ENCODE measurements around the gene UBE4B. TPM values are rescaled to one million over a fixed set of nuclear protein-coding genes. Genes with fewer than 3 reads are reported as not detected.

Gene UBE4B
- total RNA-seq, 4 donors from 2014 or later, result 31.2 to 48.6 (median 44.0) TPM

DNA sequence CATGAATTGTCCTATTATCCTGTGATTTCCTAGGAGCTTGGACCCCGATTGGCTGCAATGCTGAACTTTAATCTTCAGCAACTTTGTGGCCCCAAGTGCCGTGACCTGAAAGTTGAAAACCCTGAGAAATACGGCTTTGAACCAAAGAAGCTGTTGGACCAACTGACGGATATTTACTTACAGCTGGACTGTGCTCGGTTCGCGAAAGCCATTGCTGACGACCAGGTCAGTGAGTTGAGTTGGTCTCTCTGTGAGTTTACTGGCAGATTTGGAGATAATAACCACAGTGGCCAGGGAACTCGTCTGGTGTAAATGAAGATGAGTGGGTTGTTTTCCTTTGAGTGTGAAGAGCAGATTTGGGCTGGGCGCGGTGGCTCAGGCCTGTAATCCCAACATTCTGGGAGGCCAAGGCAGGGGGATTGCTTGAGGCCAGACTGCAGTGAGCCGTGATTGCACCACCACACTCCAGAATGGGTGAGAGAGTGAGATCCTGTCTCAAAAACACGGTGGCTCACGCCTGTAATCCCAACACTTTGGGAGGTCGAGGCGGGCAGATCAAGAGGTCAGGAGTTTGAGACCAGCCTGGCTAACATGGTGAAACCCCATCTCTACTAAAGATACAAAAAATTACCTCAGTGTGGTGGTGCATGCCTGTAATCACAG is 138.5 kb downstream of the UBE4B start:
- TF ChIP-seq POLR2A (IDR thresholded peaks at IDR 0.05) (no peak), EP300 (IDR thresholded peaks at IDR 0.05) (no peak)
- TF ChIP-seq, protein P1, sequence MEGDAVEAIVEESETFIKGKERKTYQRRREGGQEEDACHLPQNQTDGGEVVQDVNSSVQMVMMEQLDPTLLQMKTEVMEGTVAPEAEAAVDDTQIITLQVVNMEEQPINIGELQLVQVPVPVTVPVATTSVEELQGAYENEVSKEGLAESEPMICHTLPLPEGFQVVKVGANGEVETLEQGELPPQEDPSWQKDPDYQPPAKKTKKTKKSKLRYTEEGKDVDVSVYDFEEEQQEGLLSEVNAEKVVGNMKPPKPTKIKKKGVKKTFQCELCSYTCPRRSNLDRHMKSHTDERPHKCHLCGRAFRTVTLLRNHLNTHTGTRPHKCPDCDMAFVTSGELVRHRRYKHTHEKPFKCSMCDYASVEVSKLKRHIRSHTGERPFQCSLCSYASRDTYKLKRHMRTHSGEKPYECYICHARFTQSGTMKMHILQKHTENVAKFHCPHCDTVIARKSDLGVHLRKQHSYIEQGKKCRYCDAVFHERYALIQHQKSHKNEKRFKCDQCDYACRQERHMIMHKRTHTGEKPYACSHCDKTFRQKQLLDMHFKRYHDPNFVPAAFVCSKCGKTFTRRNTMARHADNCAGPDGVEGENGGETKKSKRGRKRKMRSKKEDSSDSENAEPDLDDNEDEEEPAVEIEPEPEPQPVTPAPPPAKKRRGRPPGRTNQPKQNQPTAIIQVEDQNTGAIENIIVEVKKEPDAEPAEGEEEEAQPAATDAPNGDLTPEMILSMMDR (IDR thresholded peaks at IDR 0.05), result no peak
- Histone ChIP-seq H3K4me3 (no peak overlapping the region), H3K27me3 (no peaks in the 10 kb centered on the region), H3K27ac (no peak overlapping the region), H3K4me1 (no peaks in the 10 kb centered on the region), H3K36me3 (peaks cover 0 to 94% (median 5%) of the 10 kb centered on the region in 3 donors), H3K9me3 (peaks cover 0 to 7% (median 0%) of the 10 kb centered on the region in 4 donors)
- no peak for DNase-seq (ENCODE audit: low spot score in 2 of 2)
- WGBS, 2 donors, result 72 to 77% methylated on average over 16 of the region's 16 CpGs

- Histone ChIP-seq H3K4me3 (no peak overlapping the region), H3K27me3 (no peaks in the 10 kb centered on the region), H3K4me1 (no peaks in the 10 kb centered on the region), H3K27ac (no peak overlapping the region), H3K36me3 (peaks cover 0 to 90% (median 4%) of the 10 kb centered on the region in 3 donors), H3K9me3 (peaks cover 0 to 7% (median 0%) of the 10 kb centered on the region in 4 donors)
- DNase-seq (ENCODE audit: low spot score in 2 of 2), result no peak
- 82 to 83% methylated on average over 8 of the region's 8 CpGs for WGBS, 2 donors
- TF ChIP-seq, protein P1 (IDR thresholded peaks at IDR 0.05), result no peak
- TF ChIP-seq POLR2A (IDR thresholded peaks at IDR 0.05), result no peak
- no peak for TF ChIP-seq EP300 (IDR thresholded peaks at IDR 0.05)
Observed at GRCh38 chr1:10171995-10172669, 139.4 kb downstream of the UBE4B start.

- Histone ChIP-seq H3K4me1 (no peaks in the 10 kb centered on the region), H3K36me3 (peaks cover 0 to 84% (median 4%) of the 10 kb centered on the region in 3 donors), H3K4me3 (no peak overlapping the region), H3K27ac (no peak overlapping the region), H3K27me3 (no peaks in the 10 kb centered on the region), H3K9me3 (peaks cover 0 to 7% (median 0%) of the 10 kb centered on the region in 4 donors)
- WGBS, 2 donors, result 99% methylated on average over 10 of the region's 10 CpGs
- no peak for TF ChIP-seq EP300 (IDR thresholded peaks at IDR 0.05)
- no peak for TF ChIP-seq POLR2A (IDR thresholded peaks at IDR 0.05)
- TF ChIP-seq, protein P1 (IDR thresholded peaks at IDR 0.05), result no peak
- DNase-seq (ENCODE audit: low spot score in 2 of 2), result no peak
Observed at GRCh38 chr1:10173582-10173981, 140.8 kb downstream of the UBE4B start.

DNA sequence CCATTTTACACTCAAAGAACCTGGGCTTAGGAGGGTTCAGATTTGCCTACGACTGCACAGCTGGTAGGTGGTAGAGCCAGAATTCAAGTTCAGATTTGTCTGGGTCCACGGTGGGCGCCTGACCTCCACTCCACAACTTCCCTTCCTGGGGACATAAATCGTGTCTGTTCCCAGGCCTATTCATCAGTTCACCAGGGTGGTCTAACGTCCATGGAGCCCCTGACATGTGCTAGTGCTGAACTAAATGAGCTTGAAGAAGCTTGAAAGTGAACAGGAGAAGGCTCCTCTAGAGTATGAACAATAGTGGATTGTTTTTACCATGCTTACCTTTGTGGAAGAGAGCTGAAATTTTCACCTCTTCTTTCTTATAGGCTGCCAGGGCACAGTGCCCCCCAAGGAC is 145.1 kb downstream of the UBE4B start:
- Histone ChIP-seq H3K4me1 (peaks cover 0 to 15% (median 0%) of the 10 kb centered on the region in 4 donors), H3K27me3 (no peaks in the 10 kb centered on the region), H3K36me3 (peaks cover 0 to 66% (median 5%) of the 10 kb centered on the region in 3 donors), H3K9me3 (peaks cover 0 to 7% (median 0%) of the 10 kb centered on the region in 4 donors), H3K4me3 (no peak overlapping the region), H3K27ac (no peak overlapping the region)
- no peak for DNase-seq (ENCODE audit: low spot score in 2 of 2)
- WGBS, 2 donors, result 54 to 56% methylated on average over 5 of the region's 5 CpGs
- TF ChIP-seq POLR2A (IDR thresholded peaks at IDR 0.05), result no peak
- TF ChIP-seq, protein P1 (IDR thresholded peaks at IDR 0.05), result no peak
- no peak for TF ChIP-seq EP300 (IDR thresholded peaks at IDR 0.05)
